ENCODE results near the gene STXBP5. TPM values are rescaled to one million over a fixed set of nuclear protein-coding genes. Genes with fewer than 3 reads are reported as not detected.

STXBP5 gene
- total RNA-seq, 1 experiment from 2014 or later, result 11.6 TPM

DNA sequence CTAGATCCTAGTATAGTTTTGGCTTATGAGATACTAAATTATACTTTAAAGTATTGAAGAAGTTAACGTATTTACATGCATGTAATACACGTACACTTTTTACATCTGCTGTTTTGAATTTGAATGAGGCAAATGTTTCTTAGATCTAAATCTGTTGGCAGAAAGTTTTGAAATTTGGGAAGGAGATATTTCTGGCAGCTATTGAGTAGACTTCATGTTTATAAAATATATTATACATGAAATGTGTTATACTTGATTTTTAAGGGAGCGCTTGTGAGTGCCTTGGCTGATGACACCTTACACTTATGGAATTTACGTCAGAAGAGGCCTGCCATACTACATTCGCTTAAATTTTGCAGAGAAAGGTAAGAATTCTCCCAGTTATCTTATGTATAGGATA is 34.7 kb downstream of the STXBP5 start:
- H3K9me3 Mint-ChIP-seq, result no peaks in the 10 kb centered on the region; a peak in 1 of 5 replicates
- H2AFZ ChIP-seq (ENCODE audit: low read length), result no peak overlapping the region
- H2BK5ac ChIP-seq (ENCODE audit: insufficient read length, low read length), result no peak overlapping the region
- no peaks in the 10 kb centered on the region for H3K9me3 ChIP-seq (ENCODE audit: control insufficient read depth, low read depth, low read length)
- H3K4me2 ChIP-seq (ENCODE audit: insufficient read depth, insufficient read length, low read length), result no peak overlapping the region
- no peak overlapping the region for H2BK12ac ChIP-seq (ENCODE audit: insufficient read length, low read depth, low read length)
- DNase-seq, result no peak
- H3K27ac Mint-ChIP-seq, result no peak overlapping the region
- H3K56ac ChIP-seq (ENCODE audit: insufficient read length, low read depth, low read length), result no peak overlapping the region
- H4K8ac ChIP-seq (replicated peaks; ENCODE audit: insufficient read length, low read depth, low read length), result no peak overlapping the region
- peaks cover 12 to 14% (median 13%) of the 10 kb centered on the region in 3 experiments for H3K36me3 Mint-ChIP-seq (ENCODE audit: insufficient read depth in 1 of 3, low read depth in 3 of 3)
- no peak overlapping the region for H3K9ac ChIP-seq (ENCODE audit: extremely low read depth, insufficient read length, low read length)
- H3K4ac ChIP-seq (ENCODE audit: low read depth, low read length), result no peak overlapping the region
- no peak overlapping the region for H2BK20ac ChIP-seq (ENCODE audit: low read depth, low read length, poor library complexity, severe bottlenecking)
- TF ChIP-seq, protein P1, sequence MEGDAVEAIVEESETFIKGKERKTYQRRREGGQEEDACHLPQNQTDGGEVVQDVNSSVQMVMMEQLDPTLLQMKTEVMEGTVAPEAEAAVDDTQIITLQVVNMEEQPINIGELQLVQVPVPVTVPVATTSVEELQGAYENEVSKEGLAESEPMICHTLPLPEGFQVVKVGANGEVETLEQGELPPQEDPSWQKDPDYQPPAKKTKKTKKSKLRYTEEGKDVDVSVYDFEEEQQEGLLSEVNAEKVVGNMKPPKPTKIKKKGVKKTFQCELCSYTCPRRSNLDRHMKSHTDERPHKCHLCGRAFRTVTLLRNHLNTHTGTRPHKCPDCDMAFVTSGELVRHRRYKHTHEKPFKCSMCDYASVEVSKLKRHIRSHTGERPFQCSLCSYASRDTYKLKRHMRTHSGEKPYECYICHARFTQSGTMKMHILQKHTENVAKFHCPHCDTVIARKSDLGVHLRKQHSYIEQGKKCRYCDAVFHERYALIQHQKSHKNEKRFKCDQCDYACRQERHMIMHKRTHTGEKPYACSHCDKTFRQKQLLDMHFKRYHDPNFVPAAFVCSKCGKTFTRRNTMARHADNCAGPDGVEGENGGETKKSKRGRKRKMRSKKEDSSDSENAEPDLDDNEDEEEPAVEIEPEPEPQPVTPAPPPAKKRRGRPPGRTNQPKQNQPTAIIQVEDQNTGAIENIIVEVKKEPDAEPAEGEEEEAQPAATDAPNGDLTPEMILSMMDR (conservative IDR thresholded peaks at IDR 0.05), result no peak
- no peak overlapping the region for H2AK5ac ChIP-seq (ENCODE audit: insufficient read length, low read length)
- H3K23ac ChIP-seq (ENCODE audit: insufficient read length, low read depth, low read length), result no peak overlapping the region
- H4K5ac ChIP-seq (ENCODE audit: insufficient read length, low read depth, low read length), result no peak overlapping the region
- no peaks in the 10 kb centered on the region for H3K79me2 ChIP-seq (ENCODE audit: insufficient read depth, low read length)
- no peak overlapping the region for H3K14ac ChIP-seq (ENCODE audit: insufficient read depth, low read length)
- H2BK15ac ChIP-seq (ENCODE audit: low read depth, low read length), result no peak overlapping the region
- H3K4me1 ChIP-seq (ENCODE audit: insufficient read depth, low read length), result no peaks in the 10 kb centered on the region; the same call in 1 of the 2 replicates
- no peak overlapping the region for H3K18ac ChIP-seq (ENCODE audit: insufficient read length, low read depth, low read length)
- no peaks in the 10 kb centered on the region for H3K27me3 ChIP-seq (ENCODE audit: insufficient read depth, low read length)
- no peak overlapping the region for H2BK120ac ChIP-seq (ENCODE audit: low read depth, low read length, poor library complexity, severe bottlenecking)
- peaks cover 14 to 16% of the 10 kb centered on the region in 2 experiments for H3K4me1 Mint-ChIP-seq
- H3K23me2 ChIP-seq (ENCODE audit: insufficient read length, low read depth, low read length, poor library complexity, severe bottlenecking), result no peaks in the 10 kb centered on the region
- WGBS (ENCODE audit: extremely low coverage, insufficient read length, low lambda C conversion rate), result no CpG with 5 or more reads among the region's 5 CpGs
- no peaks in the 10 kb centered on the region for H4K20me1 ChIP-seq (ENCODE audit: control insufficient read depth, insufficient read depth, insufficient read length)
- no peak overlapping the region for H3K4me3 Mint-ChIP-seq
- H3K79me1 ChIP-seq (ENCODE audit: insufficient read depth, low read depth, low read length, poor library complexity, severe bottlenecking), result no peaks in the 10 kb centered on the region
- H3T11ph ChIP-seq (ENCODE audit: low read length), result no peak overlapping the region
- H4K91ac ChIP-seq (ENCODE audit: insufficient read length, low read depth, low read length), result no peak overlapping the region
- H3K27ac ChIP-seq (ENCODE audit: insufficient read length, low read depth, low read length), result no peak overlapping the region
- no peaks in the 10 kb centered on the region for H3K27me3 Mint-ChIP-seq (ENCODE audit: low read depth)

Data from H9 (cell line).